Muscle of arm (tissue), 12 donors: ENCODE measurements around the gene MIPEP. TPM values are rescaled to one million over a fixed set of nuclear protein-coding genes. Genes with fewer than 3 reads are reported as not detected.
"Not testable (repeated sequence)": the region's sequence is repeated elsewhere in the genome, so short reads cannot be mapped to it uniquely, and the experiment has no call there.

ENCODE experiments used
- DNase-seq: peaks from one replicate; pipeline ENCODE4 v3.0.0-alpha.2; 2013
- polyA plus RNA-seq, 12 donors: library from polyadenylated mRNA; unstranded; fragments of 120-200 nt; gene quantifications; one replicate each; pipeline ENCODE4 v1.2.1, GENCODE V29; 2013; ENCODE audit not compliant: insufficient read length in 12 of 12

Gene MIPEP
- polyA plus RNA-seq, 12 donors: 6.6 to 15.1 (median 8.8) TPM; not detected in 1

- DNase-seq: not testable (repeated sequence)
Observed at GRCh38 chr13:23894746-23895145, 5.5 kb upstream of the MIPEP start.

GRCh38 chr13:23893791-23894190 lies 4.6 kb upstream of the MIPEP start:
- DNase-seq: not testable (repeated sequence)

GRCh38 chr13:23889615-23890607 lies 711 bp upstream of the MIPEP start:
- DNase-seq: no peak

- DNase-seq: not testable (repeated sequence)
Observed at GRCh38 chr13:23884361-23884760, 4.8 kb downstream of the MIPEP start.

- no peak for DNase-seq
Observed at GRCh38 chr13:23883255-23883654, 5.9 kb downstream of the MIPEP start.

- not testable (repeated sequence) for DNase-seq
Observed at GRCh38 chr13:23881402-23881800, 7.8 kb downstream of the MIPEP start.

- not testable (repeated sequence) for DNase-seq
Observed at GRCh38 chr13:23880493-23881401, 8.5 kb downstream of the MIPEP start.

- DNase-seq: no peak
Observed at GRCh38 chr13:23877286-23877685, 11.9 kb downstream of the MIPEP start.

- no peak for DNase-seq
Observed at GRCh38 chr13:23876265-23876664, 12.9 kb downstream of the MIPEP start.

GRCh38 chr13:23871616-23872220 lies 17.5 kb downstream of the MIPEP start:
- DNase-seq: no peak

GRCh38 chr13:23870356-23871140 lies 18.7 kb downstream of the MIPEP start:
- DNase-seq: no peak

- no peak for DNase-seq
Observed at GRCh38 chr13:23868521-23868920, 20.7 kb downstream of the MIPEP start.

GRCh38 chr13:23867027-23867491 lies 22.1 kb downstream of the MIPEP start:
- no peak for DNase-seq

GRCh38 chr13:23866420-23867026 lies 22.7 kb downstream of the MIPEP start:
- DNase-seq: no peak

GRCh38 chr13:23865906-23866305 lies 23.3 kb downstream of the MIPEP start:
- DNase-seq: no peak

- no peak for DNase-seq
Observed at GRCh38 chr13:23865026-23865425, 24.2 kb downstream of the MIPEP start.

- no peak for DNase-seq
Observed at GRCh38 chr13:23861310-23861709, 27.9 kb downstream of the MIPEP start.

GRCh38 chr13:23859904-23860303 lies 29.3 kb downstream of the MIPEP start:
- no peak for DNase-seq

GRCh38 chr13:23859455-23859854 lies 29.7 kb downstream of the MIPEP start:
- no peak for DNase-seq

GRCh38 chr13:23858546-23858945 lies 30.7 kb downstream of the MIPEP start:
- DNase-seq: no peak
